Measurements from ENCODE around the gene TLR9.

GRCh38 chr3:52221563-52222318 lies 3.7 kb downstream of the TLR9 start:
- TF ChIP-seq EZH2 (IDR thresholded peaks at IDR 0.05; ENCODE audit: low read length, unreplicated experiment), result no peak
- no peak for TF ChIP-seq CTCF (conservative IDR thresholded peaks at IDR 0.05; ENCODE audit: low read depth, low read length)
